Endothelial cell of umbilical vein (primary cell): ENCODE results near the gene SMIM24.

Source experiments
- CTCF ChIP-seq, 2 donors: IDR thresholded peaks; 1 replicate in 1 of 2; 2 replicates in 1 of 2; pipeline ENCODE4 v1.5.1; 2011; ENCODE audit warnings: low read length in 2 of 2, mild to moderate bottlenecking in 2 of 2, moderate library complexity in 2 of 2, control low read depth in 1 of 2, inconsistent platforms in 1 of 2, low read depth in 1 of 2; ENCODE audit not compliant: insufficient read depth in 1 of 2; ENCODE audit errors: extremely low read depth in 1 of 2
- EZH2 ChIP-seq: IDR thresholded peaks from 2 replicates; pipeline ENCODE4 v1.6.1; 2012; ENCODE audit warnings: borderline replicate concordance, low read depth, mild to moderate bottlenecking, moderate library complexity, low read length, inconsistent platforms; ENCODE audit not compliant: severe bottlenecking
- MAX ChIP-seq: IDR thresholded peaks from 2 replicates; pipeline ENCODE4 v1.6.1; 2011; ENCODE audit not compliant: insufficient read depth, insufficient read length
- POLR2AphosphoS5 ChIP-seq: IDR thresholded peaks from 2 replicates; pipeline ENCODE4 v1.6.1; 2012; ENCODE audit warnings: low read depth, mild to moderate bottlenecking, control low read depth, low read length, moderate library complexity; ENCODE audit not compliant: insufficient read depth

GRCh38 chr19:3526507-3527237 lies 46.3 kb upstream of the SMIM24 start:
- TF ChIP-seq CTCF (IDR thresholded peaks at IDR 0.05; ENCODE audit: extremely low read depth in 1 of 2, insufficient read depth in 1 of 2, low read depth in 1 of 2, low read length in 2 of 2) (peak in 1 of 2 donors; percentile 24), EZH2 (no peak), MAX (no peak), POLR2AphosphoS5 (no peak)
